PFSK-1 (cell line): ENCODE measurements around the gene RPS6KA4.

Source experiments
- FOXP2 ChIP-seq: optimal IDR thresholded peaks from 2 replicates; pipeline ENCODE3; 2011; ENCODE audit warnings: borderline replicate concordance, control low read depth, inconsistent platforms; ENCODE audit not compliant: insufficient read depth; ENCODE audit errors: extremely low read length, extremely low read depth
- POLR2AphosphoS5 ChIP-seq: IDR thresholded peaks from 2 replicates; pipeline ENCODE4 v1.6.1; 2012; ENCODE audit warnings: low read depth, mild to moderate bottlenecking, control low read depth, low read length, moderate library complexity
- SIN3A ChIP-seq: IDR thresholded peaks from 2 replicates; pipeline ENCODE4 v1.6.1; 2012; ENCODE audit warnings: mild to moderate bottlenecking, low read length, moderate library complexity, borderline replicate concordance; ENCODE audit not compliant: insufficient read depth
- TAF1 ChIP-seq: IDR thresholded peaks from 2 replicates; pipeline ENCODE4 v1.6.1; 2012; ENCODE audit warnings: low read length, control low read depth, borderline replicate concordance; ENCODE audit not compliant: insufficient read depth
- TF ChIP-seq, protein P1 (sequence below), 2 experiments: IDR thresholded peaks; 2 replicates each; pipeline versions ENCODE4 v1.6.1 to v1.8.0; 2011 to 2012; ENCODE audit warnings: low read depth in 2 of 2, low read length in 2 of 2, control low read depth in 1 of 2, inconsistent platforms in 1 of 2, mild to moderate bottlenecking in 1 of 2, moderate library complexity in 1 of 2; ENCODE audit not compliant: insufficient read depth in 1 of 2

GRCh38 chr11:64372802-64373597, 14.0 kb downstream of the RPS6KA4 start:
- TF ChIP-seq SIN3A (no peak), POLR2AphosphoS5 (no peak), TAF1 (no peak), FOXP2 (no peak)
- TF ChIP-seq, protein P1, sequence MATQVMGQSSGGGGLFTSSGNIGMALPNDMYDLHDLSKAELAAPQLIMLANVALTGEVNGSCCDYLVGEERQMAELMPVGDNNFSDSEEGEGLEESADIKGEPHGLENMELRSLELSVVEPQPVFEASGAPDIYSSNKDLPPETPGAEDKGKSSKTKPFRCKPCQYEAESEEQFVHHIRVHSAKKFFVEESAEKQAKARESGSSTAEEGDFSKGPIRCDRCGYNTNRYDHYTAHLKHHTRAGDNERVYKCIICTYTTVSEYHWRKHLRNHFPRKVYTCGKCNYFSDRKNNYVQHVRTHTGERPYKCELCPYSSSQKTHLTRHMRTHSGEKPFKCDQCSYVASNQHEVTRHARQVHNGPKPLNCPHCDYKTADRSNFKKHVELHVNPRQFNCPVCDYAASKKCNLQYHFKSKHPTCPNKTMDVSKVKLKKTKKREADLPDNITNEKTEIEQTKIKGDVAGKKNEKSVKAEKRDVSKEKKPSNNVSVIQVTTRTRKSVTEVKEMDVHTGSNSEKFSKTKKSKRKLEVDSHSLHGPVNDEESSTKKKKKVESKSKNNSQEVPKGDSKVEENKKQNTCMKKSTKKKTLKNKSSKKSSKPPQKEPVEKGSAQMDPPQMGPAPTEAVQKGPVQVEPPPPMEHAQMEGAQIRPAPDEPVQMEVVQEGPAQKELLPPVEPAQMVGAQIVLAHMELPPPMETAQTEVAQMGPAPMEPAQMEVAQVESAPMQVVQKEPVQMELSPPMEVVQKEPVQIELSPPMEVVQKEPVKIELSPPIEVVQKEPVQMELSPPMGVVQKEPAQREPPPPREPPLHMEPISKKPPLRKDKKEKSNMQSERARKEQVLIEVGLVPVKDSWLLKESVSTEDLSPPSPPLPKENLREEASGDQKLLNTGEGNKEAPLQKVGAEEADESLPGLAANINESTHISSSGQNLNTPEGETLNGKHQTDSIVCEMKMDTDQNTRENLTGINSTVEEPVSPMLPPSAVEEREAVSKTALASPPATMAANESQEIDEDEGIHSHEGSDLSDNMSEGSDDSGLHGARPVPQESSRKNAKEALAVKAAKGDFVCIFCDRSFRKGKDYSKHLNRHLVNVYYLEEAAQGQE (IDR thresholded peaks at IDR 0.05; ENCODE audit: insufficient read depth in 1 of 2, low read depth in 2 of 2, low read length in 2 of 2), result no peak
